ENCODE data around the gene TTC4. TPM values are rescaled to one million over a fixed set of nuclear protein-coding genes. Genes with fewer than 3 reads are reported as not detected.

Gene TTC4
- total and polyA plus RNA-seq, 2 experiments from 2014 or later, result 25.1 to 33.6 TPM

GRCh38 chr1:54728027-54728426, 12.4 kb downstream of the TTC4 start (continued):
- TF ChIP-seq, protein P1, sequence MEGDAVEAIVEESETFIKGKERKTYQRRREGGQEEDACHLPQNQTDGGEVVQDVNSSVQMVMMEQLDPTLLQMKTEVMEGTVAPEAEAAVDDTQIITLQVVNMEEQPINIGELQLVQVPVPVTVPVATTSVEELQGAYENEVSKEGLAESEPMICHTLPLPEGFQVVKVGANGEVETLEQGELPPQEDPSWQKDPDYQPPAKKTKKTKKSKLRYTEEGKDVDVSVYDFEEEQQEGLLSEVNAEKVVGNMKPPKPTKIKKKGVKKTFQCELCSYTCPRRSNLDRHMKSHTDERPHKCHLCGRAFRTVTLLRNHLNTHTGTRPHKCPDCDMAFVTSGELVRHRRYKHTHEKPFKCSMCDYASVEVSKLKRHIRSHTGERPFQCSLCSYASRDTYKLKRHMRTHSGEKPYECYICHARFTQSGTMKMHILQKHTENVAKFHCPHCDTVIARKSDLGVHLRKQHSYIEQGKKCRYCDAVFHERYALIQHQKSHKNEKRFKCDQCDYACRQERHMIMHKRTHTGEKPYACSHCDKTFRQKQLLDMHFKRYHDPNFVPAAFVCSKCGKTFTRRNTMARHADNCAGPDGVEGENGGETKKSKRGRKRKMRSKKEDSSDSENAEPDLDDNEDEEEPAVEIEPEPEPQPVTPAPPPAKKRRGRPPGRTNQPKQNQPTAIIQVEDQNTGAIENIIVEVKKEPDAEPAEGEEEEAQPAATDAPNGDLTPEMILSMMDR (conservative IDR thresholded peaks at IDR 0.05; ENCODE audit: low read depth in 2 of 2), result no peak
- TF ChIP-seq CREB1 (CRISPR knock-in tag; IDR thresholded peaks at IDR 0.05; ENCODE audit: low read depth) (no peak), STAT1 (IDR thresholded peaks at IDR 0.05; ENCODE audit: unreplicated experiment) (no peak), POLR2AphosphoS5 (IDR thresholded peaks at IDR 0.05; ENCODE audit: low read depth) (no peak), EZH2phosphoT487 (IDR thresholded peaks at IDR 0.05; ENCODE audit: unreplicated experiment) (no peak)
- TF ChIP-seq, protein P2, sequence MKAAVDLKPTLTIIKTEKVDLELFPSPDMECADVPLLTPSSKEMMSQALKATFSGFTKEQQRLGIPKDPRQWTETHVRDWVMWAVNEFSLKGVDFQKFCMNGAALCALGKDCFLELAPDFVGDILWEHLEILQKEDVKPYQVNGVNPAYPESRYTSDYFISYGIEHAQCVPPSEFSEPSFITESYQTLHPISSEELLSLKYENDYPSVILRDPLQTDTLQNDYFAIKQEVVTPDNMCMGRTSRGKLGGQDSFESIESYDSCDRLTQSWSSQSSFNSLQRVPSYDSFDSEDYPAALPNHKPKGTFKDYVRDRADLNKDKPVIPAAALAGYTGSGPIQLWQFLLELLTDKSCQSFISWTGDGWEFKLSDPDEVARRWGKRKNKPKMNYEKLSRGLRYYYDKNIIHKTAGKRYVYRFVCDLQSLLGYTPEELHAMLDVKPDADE (IDR thresholded peaks at IDR 0.05), result no peak

DNA sequence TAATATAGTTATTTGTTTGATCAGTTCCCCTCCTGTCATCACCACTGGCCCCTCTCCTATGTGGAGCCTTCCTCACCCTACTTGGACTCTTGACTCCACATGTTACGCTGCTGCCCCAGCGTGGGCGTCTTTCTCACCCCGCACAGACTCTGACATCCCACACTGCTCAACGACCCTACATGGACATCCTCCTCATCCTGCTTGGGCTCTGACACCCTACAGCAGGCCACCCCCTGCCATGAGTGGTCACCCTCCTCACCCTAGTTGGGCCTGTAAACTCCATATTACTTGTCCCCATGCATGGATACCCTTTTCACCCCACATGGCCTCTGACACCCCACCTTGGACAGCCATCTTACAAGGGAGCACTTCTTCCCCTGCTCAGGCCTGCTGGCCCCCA, 21.0 kb downstream of the TTC4 start:
- no peak overlapping the region for H3K27ac ChIP-seq (ENCODE audit: low read depth)
- TF ChIP-seq JUNB (IDR thresholded peaks at IDR 0.05; ENCODE audit: unreplicated experiment) (no peak), STAT1 (IDR thresholded peaks at IDR 0.05; ENCODE audit: unreplicated experiment) (no peak), EZH2phosphoT487 (IDR thresholded peaks at IDR 0.05; ENCODE audit: unreplicated experiment) (no peak), REST (IDR thresholded peaks at IDR 0.05; ENCODE audit: unreplicated experiment) (no peak), ZNF462 (CRISPR knock-in tag; IDR thresholded peaks at IDR 0.05) (no peak), EZH2 (IDR thresholded peaks at IDR 0.05; ENCODE audit: low read depth, unreplicated experiment) (no peak), CREB1 (CRISPR knock-in tag; IDR thresholded peaks at IDR 0.05; ENCODE audit: low read depth) (no peak)
- TF ChIP-seq, protein P2 (IDR thresholded peaks at IDR 0.05), result no peak
- H3K79me2 ChIP-seq (replicated peaks; ENCODE audit: insufficient read depth), result no peaks in the 10 kb centered on the region
- no peak for ATAC-seq
- H3K4me3 ChIP-seq, result no peak overlapping the region
- peaks cover 16% of the 10 kb centered on the region for H3K36me3 ChIP-seq (ENCODE audit: insufficient read depth)
- H3K27me3 Mint-ChIP-seq (ENCODE audit: insufficient read depth, low read depth, poor library complexity), result no peaks in the 10 kb centered on the region
- no peak overlapping the region for H2AFZ ChIP-seq
- H3K9me3 Mint-ChIP-seq, result no peaks in the 10 kb centered on the region
- no peak overlapping the region; the same call in 1 of the 2 replicates for H3K27ac Mint-ChIP-seq
- peaks cover 56% of the 10 kb centered on the region for H3K36me3 Mint-ChIP-seq (ENCODE audit: low read depth)
- H4K20me1 ChIP-seq (replicated peaks; ENCODE audit: insufficient read depth), result no peaks in the 10 kb centered on the region; the same call in none of the 2 replicates
- H3K27me3 ChIP-seq (ENCODE audit: insufficient read depth), result no peaks in the 10 kb centered on the region
- no peak overlapping the region for H3K4me3 Mint-ChIP-seq
- no peaks in the 10 kb centered on the region for H3F3A ChIP-seq (replicated peaks; ENCODE audit: low read depth)
- no peak for DNase-seq (ENCODE audit: low spot score)
- H3K9me2 ChIP-seq (ENCODE audit: insufficient read depth), result no peaks in the 10 kb centered on the region
- no peaks in the 10 kb centered on the region; the same call in 2 of the 3 replicates for H3K4me1 Mint-ChIP-seq
- no peaks in the 10 kb centered on the region for H3K4me1 ChIP-seq (ENCODE audit: insufficient read depth)
- H3K4me2 ChIP-seq, result no peak overlapping the region

Data from GM23338 (cell line).